ENCODE results near the gene WSCD1. TPM values are rescaled to one million over a fixed set of nuclear protein-coding genes. Genes with fewer than 3 reads are reported as not detected.

WSCD1 gene
- total RNA-seq, 1 experiment from 2014 or later, result 0.57 TPM

GRCh38 chr17:6107791-6108190 lies 37.6 kb downstream of the WSCD1 start:
- DNase-seq (ENCODE audit: low spot score), result no peak

GRCh38 chr17:6108382-6108781 lies 38.2 kb downstream of the WSCD1 start:
- no peak for DNase-seq (ENCODE audit: low spot score)

GRCh38 chr17:6108987-6109386 lies 38.8 kb downstream of the WSCD1 start:
- DNase-seq (ENCODE audit: low spot score), result no peak

- no peak for DNase-seq (ENCODE audit: low spot score)
Observed at GRCh38 chr17:6109536-6109935, 39.4 kb downstream of the WSCD1 start.

GRCh38 chr17:6110088-6110487 lies 39.9 kb downstream of the WSCD1 start:
- no peak for DNase-seq (ENCODE audit: low spot score)

GRCh38 chr17:6110592-6110991 lies 40.4 kb downstream of the WSCD1 start:
- peak; percentile 41 for DNase-seq (ENCODE audit: low spot score)

GRCh38 chr17:6120351-6120750 lies 50.2 kb downstream of the WSCD1 start:
- DNase-seq (ENCODE audit: low spot score), result no peak

GRCh38 chr17:6124856-6125255 lies 54.7 kb downstream of the WSCD1 start:
- no peak for DNase-seq (ENCODE audit: low spot score)

GRCh38 chr17:6126768-6127167 lies 56.6 kb downstream of the WSCD1 start:
- DNase-seq (ENCODE audit: low spot score), result no peak

- DNase-seq (ENCODE audit: low spot score), result no peak
Observed at GRCh38 chr17:6134721-6135120, 64.5 kb downstream of the WSCD1 start.

- no peak for DNase-seq (ENCODE audit: low spot score)
Observed at GRCh38 chr17:6135236-6135635, 65.1 kb downstream of the WSCD1 start.

- DNase-seq (ENCODE audit: low spot score), result no peak
Observed at GRCh38 chr17:6135996-6136395, 65.8 kb downstream of the WSCD1 start.

GRCh38 chr17:6137716-6138502 lies 67.7 kb downstream of the WSCD1 start:
- no peak for DNase-seq (ENCODE audit: low spot score)

- DNase-seq (ENCODE audit: low spot score), result no peak
Observed at GRCh38 chr17:6138761-6139446, 68.7 kb downstream of the WSCD1 start.

- DNase-seq (ENCODE audit: low spot score), result no peak
Observed at GRCh38 chr17:6139447-6139832, 69.3 kb downstream of the WSCD1 start.

GRCh38 chr17:6140188-6140587 lies 70.0 kb downstream of the WSCD1 start:
- no peak for DNase-seq (ENCODE audit: low spot score)

GRCh38 chr17:6140728-6141330 lies 70.7 kb downstream of the WSCD1 start:
- DNase-seq (ENCODE audit: low spot score), result no peak

GRCh38 chr17:6142701-6143100 lies 72.5 kb downstream of the WSCD1 start:
- DNase-seq (ENCODE audit: low spot score), result no peak

- no peak for DNase-seq (ENCODE audit: low spot score)
Observed at GRCh38 chr17:6145946-6146345, 75.8 kb downstream of the WSCD1 start.

- DNase-seq (ENCODE audit: low spot score), result no peak
Observed at GRCh38 chr17:6147042-6147441, 76.9 kb downstream of the WSCD1 start.

- DNase-seq (ENCODE audit: low spot score), result no peak
Observed at GRCh38 chr17:6153375-6153774, 83.2 kb downstream of the WSCD1 start.

- DNase-seq (ENCODE audit: low spot score), result no peak
Observed at GRCh38 chr17:6157716-6158115, 87.5 kb downstream of the WSCD1 start.
